HG03025 (cell line): Measurements from ENCODE around the gene CPA3.

Experiments used
- ATAC-seq: cut with Tn5 transposase; IDR thresholded peaks from one replicate; pipeline ENCODE4 v1.9.1; 2021; ENCODE audit warnings: mild to moderate bottlenecking, moderate library complexity; ENCODE audit not compliant: unreplicated experiment, low FRiP score

Gene CPA3

DNA sequence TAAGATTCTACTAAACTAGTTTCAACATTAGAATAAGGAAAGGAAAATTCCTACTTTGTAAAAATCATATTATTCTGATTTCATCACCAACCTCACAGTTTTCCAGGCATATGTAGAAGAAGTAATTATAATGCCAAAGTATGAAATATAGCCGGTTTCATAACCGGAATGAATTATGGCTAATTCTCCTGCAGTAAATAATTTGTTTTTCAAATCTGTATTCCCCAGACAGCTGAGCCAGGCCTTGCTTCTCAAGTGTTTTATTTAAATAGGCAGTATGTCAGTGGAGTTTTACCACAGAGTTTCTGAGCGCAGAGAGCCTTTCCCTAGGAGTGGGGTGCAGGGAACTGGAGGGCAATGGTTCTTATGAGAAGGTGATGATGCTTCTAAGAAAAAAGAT lies 8.7 kb upstream of the CPA3 start:
- ATAC-seq = no peak

DNA sequence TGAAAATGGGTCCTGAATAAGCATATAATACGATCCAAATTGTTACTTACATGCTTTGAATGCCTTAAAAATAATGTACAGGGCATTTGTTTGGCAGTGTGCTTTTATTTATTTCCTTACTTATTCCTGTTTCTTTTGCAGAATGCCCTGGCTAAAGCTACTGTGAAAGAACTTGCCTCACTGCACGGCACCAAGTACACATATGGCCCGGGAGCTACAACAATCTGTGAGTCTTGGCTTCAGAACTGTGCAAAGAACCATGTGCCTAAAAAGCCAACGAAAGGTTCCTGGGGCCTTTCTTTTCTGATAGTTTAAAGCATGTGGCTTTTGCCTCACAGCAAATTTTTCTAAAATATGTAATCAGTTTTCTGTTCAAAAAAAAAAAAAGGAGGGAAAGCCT lies 7.8 kb upstream of the CPA3 start:
- no peak for ATAC-seq

DNA sequence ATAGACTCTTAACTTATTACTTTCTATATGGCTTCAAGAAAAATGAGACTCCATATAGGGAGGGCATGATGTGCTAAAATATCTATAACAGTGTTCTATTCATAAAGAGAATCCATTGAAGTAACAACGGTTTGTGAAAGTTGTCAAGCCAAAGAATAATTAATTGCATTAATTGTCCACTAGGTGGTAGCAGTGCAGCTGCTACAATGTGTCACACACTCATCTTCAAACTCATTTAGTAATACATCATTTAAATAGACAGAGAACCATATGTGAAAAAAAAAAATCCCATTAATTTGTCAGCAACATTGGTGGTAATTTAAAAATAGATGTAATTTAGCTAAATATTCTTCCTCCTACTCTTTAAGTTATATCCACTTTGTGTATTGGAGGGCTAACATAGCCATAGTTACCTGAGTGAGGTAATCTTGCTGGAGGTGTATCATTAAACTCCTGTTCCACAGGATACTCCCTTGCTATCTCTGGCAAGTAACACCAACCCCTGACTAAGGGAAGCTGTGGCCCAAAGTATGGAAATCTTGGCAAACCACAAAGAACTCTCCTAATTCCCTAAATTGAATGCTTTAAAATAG lies 3.7 kb upstream of the CPA3 start:
- peak; percentile 71 for ATAC-seq

DNA sequence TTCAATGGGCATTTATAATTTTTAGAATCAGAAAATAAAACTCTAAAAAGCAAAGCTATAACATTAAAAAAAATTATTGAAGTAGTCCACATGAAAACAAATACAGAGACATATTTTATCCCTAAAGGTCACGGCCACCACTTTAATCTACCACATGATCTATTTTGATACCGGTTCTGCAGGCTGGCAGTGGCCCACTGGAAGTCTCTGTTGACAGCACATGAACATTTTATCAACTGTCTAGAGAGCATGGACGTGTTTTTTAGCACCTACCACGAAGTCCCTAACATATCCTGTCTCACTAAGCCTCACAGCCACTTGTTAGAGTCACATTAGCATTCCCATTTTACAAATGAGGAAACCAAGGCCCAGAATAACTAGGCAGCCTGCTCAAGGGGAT lies 1.8 kb upstream of the CPA3 start:
- no peak for ATAC-seq

DNA sequence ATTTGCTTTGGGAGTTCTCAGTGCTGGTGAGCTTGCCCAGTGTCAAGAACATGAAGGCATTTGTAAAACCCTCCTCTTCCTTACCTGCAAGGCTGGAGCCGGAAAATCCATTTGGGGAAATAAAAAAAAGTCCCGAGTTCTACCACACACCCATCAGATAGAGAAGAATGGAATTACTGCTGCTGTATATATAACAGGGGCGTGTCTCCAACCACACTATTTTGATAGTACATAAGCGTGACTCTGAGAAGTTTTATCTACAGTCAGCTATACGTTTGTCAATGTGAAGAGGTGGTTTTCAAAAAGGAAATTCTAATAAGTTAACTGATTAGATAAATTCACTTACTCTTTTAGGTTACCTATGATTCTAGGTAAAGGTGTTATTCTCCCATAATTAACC lies 1.3 kb upstream of the CPA3 start:
- no peak for ATAC-seq

DNA sequence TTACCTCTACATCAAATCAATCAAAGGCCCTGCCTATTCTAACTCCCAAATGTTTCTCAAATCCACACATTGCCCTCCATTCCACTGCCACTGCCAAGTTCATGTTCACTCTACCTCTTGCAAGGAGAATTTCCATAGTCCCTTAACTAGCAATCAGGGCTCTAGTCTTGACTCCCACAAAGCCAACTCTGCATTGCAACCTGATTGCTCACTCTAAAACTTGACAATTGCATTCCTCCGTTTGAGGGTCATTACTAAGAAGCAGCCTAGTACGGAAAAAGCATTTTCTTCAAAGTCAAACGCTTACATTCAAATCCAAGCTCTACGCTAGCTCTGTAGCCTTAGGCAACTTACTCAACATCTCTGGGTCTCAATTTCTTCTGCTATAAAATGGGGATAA lies 1.2 kb downstream of the CPA3 start:
- no peak for ATAC-seq

DNA sequence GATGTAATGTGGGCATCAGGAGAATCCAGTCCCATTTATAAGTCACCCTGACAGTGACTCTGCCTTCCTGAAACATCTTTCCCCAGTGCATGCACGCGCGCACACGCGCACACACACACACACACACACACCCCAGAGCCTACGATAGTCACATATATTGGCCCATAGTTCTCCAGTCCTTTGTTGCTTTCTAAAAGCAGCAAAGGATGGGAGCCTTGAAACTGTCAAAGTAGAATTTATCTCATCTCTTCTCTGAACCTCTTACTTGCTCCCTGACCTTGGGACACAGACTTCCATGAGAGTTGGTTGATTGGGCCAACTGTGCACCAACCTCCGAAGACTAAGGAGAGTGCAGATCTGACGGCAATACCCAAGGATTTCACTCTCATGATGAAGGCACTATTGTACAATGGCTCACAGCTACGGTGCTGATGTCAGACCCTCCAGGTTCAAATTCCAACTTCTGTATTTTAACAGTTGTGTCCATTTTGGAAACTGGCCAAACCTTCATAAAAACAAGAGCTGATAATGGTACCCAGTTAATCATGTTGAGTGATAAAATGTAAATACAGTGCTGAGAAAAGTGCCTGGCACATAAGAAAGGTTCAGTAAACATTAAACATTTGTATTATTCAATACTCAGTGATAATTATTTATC lies 8.3 kb downstream of the CPA3 start:
- no peak for ATAC-seq

DNA sequence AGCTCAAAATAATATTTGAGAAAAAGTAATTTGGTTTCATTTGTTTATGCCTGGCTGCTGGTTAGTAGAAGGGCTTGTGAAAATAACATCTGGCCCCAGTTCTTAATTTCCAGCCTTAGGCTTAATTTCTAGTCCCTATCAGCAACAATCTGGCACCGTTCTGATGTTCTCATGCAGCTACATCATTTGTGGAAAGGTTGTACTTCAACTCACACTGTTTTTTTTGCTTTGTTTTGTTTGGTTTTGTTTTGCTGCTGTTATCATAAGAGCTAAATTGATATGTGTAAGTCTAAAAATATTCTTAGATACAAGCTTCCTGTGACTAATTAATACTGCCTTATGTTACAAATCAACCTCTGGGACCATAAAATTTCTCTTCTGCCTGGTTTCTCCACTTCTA lies 8.9 kb downstream of the CPA3 start:
- ATAC-seq = no peak

DNA sequence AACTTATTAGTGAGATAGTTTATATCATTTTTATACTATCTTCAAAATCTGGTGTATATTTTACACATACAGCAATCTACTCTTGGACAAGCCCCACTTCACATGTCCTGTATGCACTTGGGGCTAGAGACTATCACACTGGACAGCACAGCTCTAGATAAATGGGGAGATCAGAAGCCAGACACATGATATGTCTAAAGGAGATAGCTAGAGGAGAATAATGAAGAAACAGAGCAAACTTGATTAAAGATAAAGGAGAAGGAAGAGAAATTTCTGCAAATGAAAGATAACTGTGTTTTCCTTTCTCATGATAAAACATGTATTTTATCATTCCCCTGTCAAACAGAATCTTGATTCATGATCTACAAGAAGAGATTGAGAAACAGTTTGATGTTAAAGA lies 13.0 kb downstream of the CPA3 start:
- no peak for ATAC-seq

DNA sequence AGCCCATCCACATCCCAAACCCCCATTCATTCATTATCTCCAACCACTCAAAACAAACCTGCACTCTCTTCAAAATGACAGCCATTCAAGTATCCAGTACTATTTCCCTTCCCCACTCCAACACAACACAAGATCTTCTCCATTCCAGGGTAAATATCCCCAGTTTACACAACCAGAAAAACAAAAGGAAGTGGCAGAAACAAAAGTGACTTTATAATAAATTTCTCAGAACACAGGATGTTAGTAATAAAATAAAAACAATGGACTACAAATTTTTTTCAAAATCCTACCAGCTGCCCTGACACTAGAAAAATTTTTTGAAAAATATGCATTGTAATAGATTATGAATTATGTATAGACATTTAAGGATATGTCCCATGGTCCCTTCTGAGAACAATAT lies 14.2 kb downstream of the CPA3 start:
- ATAC-seq = no peak

DNA sequence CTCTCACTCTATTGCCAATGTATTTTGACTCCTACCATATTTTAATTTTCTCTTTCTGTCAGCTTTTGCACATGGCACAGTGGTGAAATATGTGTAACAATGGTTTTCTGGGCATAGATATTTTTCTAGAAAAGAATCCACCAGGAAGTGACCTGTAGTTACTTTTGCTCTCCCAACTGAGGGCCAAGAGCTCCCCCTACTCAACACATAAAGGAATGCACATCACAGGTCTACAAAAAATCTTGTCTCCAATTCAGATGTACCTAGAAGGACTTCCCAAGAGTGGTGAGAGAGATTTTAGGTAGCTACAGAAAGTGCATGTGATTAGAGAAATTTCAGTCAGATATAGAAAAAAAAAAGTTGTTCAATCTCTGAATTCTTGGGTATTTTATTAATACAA lies 15.6 kb downstream of the CPA3 start:
- ATAC-seq = no peak

DNA sequence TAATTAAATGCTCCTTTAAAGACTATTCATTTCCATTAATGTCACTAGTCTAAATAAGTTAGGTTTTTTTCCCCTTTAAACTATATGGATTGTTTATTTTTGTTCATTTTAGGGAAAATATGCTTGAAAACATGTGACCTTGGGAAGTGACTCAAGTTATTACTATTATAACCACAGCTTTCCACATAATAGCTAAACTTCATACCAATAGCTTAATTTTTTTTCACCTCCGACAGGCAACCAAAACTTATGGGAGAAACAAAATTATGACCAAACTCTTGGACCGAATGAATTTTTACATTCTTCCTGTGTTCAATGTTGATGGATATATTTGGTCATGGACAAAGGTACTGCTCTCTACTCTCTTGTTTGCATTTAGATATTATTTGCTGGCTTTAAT lies 16.2 kb downstream of the CPA3 start:
- ATAC-seq = no peak

DNA sequence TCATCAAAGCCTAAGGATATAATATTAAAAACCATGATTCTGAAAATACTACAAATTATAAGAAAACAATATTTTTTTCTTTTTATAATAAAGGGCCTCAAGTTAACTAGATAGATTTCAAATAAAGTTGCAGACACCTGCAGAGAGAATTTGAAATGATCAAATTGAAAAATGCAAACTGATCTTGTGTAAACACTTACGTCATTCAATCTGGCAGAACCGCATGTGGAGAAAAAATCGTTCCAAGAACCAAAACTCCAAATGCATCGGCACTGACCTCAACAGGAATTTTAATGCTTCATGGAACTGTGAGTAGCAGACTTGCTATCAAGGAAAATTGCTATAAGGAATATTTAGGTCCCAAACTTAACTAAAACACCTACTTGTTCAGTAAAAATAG lies 17.2 kb downstream of the CPA3 start:
- ATAC-seq = no peak

DNA sequence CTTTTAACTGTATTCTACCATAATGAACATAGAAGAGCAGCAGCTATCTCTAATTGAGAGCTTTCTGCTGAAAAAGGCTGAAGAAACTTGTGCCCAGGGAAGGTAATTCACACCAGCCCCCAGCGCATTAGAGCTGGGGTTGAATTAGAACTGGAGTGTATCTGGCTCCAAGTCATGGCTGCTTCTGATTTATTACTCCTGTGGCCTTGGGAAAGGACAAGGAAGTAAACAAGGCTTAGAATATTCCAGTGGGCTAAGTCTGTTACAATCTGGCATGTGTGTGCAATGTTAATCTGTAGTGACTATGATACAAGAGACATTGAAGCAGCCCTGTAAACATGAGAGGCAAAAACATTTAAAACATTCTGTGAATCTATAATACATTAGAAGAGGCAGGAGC lies 18.1 kb downstream of the CPA3 start:
- no peak for ATAC-seq

DNA sequence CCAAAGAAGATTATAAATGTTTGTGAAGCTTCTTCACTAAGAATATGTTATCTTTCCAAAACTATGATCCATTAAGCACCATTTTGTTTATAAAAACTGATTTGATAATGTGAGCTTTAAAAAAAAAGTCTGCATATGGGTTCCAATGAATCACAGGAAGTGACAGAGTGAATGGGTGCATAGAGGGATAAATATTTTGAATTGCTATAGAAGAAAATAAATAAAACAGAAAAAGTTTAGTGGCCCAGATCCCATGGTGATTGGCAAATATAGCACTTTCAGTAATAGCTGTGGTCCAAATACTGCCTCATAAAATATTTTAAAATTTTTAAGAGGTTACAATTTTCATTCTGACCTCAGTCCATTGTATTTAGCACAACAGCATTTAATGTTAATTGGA lies 19.2 kb downstream of the CPA3 start:
- no peak for ATAC-seq

DNA sequence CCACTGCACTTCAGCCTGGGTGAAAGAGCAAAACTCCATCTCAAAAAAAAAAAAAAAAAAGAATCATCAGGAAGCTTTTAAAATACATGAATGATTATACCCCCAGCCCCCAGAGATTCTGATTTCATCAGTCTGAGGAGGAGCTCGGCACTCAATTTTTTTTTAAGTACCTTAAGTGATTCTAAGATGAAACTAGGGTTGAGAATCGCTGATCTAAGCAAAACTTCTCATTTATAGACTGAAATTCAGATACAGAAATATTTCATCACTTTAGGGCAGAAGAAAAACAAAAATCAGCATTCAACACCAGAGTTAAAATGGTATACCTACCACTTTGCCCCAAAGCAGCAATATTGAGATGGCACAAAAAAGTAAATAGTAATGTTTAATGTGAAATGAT lies 24.7 kb downstream of the CPA3 start:
- no peak for ATAC-seq

DNA sequence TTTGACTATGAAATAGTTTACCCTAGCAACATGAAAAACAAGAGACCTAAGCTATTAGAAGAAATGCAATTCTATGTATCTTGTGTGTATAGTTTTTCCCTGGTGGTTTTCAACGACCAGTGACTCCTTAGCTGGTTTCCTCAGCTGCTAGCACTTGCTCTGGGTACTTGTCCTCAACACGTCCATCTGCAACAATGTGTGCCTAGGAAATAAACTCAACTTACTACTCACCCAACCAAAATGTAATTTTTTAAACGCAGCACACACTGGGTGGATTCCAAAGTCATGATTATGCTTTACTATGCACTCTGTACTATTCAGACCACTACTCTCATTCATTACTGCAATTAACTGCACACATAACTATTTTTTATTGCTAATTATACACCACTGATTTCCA lies 31.0 kb downstream of the CPA3 start:
- ATAC-seq = no peak

DNA sequence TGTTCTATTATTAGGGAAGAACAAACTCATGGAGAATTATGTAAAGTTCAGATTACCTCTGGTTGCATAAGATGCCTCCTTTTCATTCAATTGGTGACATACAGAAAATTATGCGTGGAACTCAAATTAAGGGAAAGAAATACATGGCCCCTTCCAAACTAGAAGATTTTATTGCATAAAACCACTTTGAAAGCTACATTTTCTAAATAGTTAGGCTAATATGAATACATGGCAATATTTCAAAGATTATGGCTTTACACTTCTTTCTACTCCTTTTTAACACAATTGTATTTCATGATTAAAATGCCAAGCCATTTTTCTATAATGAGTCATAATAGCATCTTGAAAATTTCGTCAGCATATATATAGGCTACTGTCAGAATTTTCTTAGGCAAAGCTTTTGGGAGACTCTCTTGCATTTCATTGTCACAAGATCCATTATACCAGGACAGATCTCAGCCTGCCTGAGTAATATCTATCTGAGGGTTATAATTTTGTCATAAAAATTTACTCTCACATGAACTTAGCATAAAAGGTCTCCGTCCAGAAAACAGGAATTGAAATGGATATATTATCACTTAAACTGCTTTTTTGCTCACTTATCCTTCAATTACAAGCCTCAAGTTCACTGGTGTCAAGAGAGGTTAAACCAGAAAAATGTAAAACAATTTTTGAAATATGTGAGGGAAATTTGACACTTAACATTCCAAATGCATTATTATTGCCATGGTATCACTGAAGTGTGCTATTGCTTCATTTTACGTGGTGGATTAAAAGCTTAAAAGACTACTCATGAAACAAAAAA lies 37.1 kb downstream of the CPA3 start:
- ATAC-seq = no peak

DNA sequence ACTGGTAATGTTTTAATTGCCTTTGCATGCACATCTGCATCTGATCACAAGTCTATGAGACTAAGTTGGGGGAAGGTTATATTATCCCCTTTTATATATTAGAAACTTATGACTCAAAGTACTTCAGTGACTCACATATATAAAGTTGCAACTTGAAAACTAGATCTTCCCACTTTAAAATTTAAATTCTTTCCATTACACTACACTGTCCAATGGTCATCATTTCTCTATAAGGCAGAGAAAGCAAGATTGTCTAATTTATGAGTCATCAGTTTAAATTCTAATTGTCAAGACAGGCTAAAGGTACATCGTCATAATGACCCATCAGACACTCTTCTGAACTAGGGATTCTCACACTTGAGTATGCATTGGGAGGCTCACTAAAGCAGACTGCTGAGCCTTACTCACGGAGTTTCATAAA lies 37.9 kb downstream of the CPA3 start:
- no peak for ATAC-seq

DNA sequence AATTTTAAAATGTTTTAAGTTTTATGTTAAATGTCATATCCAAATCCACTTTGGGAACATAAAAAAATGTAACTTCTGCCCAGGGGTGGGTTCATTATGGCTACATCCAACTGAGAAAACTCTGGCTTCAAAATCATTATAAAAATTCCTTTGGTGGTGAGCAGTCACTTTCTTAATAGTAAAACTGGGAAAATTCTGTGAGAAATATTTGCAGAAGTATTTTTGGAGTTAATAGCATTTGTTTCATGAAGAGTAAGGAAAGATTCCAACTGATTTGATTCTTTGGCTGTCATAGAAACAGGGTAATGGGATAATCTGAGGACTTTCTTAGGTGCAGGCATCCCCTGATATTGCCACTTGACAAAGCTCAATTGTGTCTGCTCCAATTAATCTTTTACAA lies 38.8 kb downstream of the CPA3 start:
- ATAC-seq = no peak

DNA sequence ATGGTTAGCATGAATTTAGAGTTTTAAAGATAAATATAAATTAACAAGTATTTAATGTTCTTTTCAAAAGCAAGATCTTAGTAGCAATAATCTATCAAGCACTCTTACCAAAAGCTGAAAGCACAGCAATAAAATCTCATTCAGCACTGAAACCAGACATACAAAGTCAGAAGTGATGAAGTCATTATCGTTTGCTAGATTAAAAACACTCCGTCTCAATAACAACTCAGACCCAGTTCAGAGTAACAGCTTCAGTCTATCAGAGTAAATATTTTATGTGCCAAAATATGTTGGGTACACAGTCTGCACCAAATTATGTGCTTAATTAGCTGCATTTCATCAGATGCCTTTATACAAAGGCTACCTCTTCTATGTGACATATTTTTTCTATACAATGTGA lies 41.6 kb downstream of the CPA3 start:
- ATAC-seq = no peak

DNA sequence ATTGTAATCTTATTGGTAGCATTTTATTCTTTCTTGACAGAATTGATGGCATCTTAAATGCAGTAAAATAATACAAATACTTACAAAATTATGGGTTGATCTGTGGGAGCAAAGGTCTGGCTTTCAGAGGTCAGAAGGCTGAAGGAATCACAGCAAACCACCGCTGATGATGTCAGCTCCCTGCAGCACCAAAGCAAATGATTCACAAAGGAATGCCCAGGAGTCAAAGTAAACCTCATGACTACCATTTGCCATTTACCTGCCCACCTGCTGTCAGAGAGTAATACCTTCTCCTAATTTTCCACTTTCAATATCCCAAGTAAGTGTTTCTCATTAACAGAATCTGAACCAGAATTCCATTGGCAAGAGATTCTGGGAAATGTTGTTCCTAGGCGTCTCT lies 46.1 kb downstream of the CPA3 start:
- no peak for ATAC-seq
